Stimulated activated CD8-positive, alpha-beta memory T cell treated with anti-CD3 and anti-CD28 coated beads, Interleukin-4, amount 100 ng/mL, for 48 hours (primary cell): ENCODE data around the gene L3MBTL1.

Source experiments
- DNase-seq: peaks from one replicate; pipeline ENCODE4 v3.0.0-alpha.2; 2020

L3MBTL1 gene

GRCh38 chr20:43536041-43536816 is 28.7 kb downstream of the L3MBTL1 start:
- no peak for DNase-seq

GRCh38 chr20:43536817-43537440 is 29.4 kb downstream of the L3MBTL1 start:
- no peak for DNase-seq

GRCh38 chr20:43537921-43538877 is 30.7 kb downstream of the L3MBTL1 start:
- DNase-seq = peak; percentile 75

GRCh38 chr20:43538878-43539700 is 31.6 kb downstream of the L3MBTL1 start:
- DNase-seq = no peak

GRCh38 chr20:43539975-43540672 is 32.6 kb downstream of the L3MBTL1 start:
- no peak for DNase-seq

GRCh38 chr20:43540673-43541060 is 33.2 kb downstream of the L3MBTL1 start:
- DNase-seq = no peak

- no peak for DNase-seq
Observed at GRCh38 chr20:43541214-43541613, 33.7 kb downstream of the L3MBTL1 start.

GRCh38 chr20:43542161-43542560 is 34.7 kb downstream of the L3MBTL1 start:
- DNase-seq = no peak

GRCh38 chr20:43542674-43543073 is 35.2 kb downstream of the L3MBTL1 start:
- DNase-seq = no peak

- DNase-seq = no peak
Observed at GRCh38 chr20:43543138-43543537, 35.6 kb downstream of the L3MBTL1 start.

- no peak for DNase-seq
Observed at GRCh38 chr20:43544501-43544900, 37.0 kb downstream of the L3MBTL1 start.

GRCh38 chr20:43545837-43546578 is 38.5 kb downstream of the L3MBTL1 start:
- no peak for DNase-seq

- no peak for DNase-seq
Observed at GRCh38 chr20:43548273-43548880, 40.9 kb downstream of the L3MBTL1 start.

- no peak for DNase-seq
Observed at GRCh38 chr20:43549416-43550065, 42.0 kb downstream of the L3MBTL1 start.

GRCh38 chr20:43550456-43550855 is 43.0 kb downstream of the L3MBTL1 start:
- DNase-seq = no peak

GRCh38 chr20:43554369-43554768 is 46.9 kb downstream of the L3MBTL1 start:
- no peak for DNase-seq

- no peak for DNase-seq
Observed at GRCh38 chr20:43558412-43559146, 51.1 kb downstream of the L3MBTL1 start, which contains the start of gene SGK2. SGK2 (plus strand) TSS chr20:43559027; CDS start chr20:43566496, 7,469 bp downstream.

- no peak for DNase-seq
Observed at GRCh38 chr20:43559147-43559987, 51.9 kb downstream of the L3MBTL1 start.
